Mesendoderm (in vitro differentiated cells): ENCODE results near the gene STX8.

ENCODE experiments used
- DNase-seq: peaks from one replicate; pipeline ENCODE4 v3.0.0; 2013
- H2AK5ac ChIP-seq: 2 replicates; pipeline ENCODE4 v1.6.1; 2013; ENCODE audit warnings: low read length, inconsistent platforms
- H2BK120ac ChIP-seq: 2 replicates; pipeline ENCODE4 v1.6.1; 2013; ENCODE audit warnings: low read depth, mild to moderate bottlenecking, low read length, moderate library complexity, mixed read lengths
- H2BK15ac ChIP-seq: replicated peaks from 2 replicates; pipeline ENCODE4 v1.6.1; 2013; ENCODE audit warnings: low read depth, mild to moderate bottlenecking, moderate library complexity
- H2BK5ac ChIP-seq: 2 replicates; pipeline ENCODE4 v1.6.1; 2013; ENCODE audit warnings: low read length, inconsistent platforms
- H3K18ac ChIP-seq: 2 replicates; pipeline ENCODE4 v1.6.1; 2013; ENCODE audit warnings: mild to moderate bottlenecking, low read length, mixed read lengths
- H3K23ac ChIP-seq: one replicate; pipeline ENCODE4 v1.6.1; 2013; ENCODE audit warnings: low read length
- H3K27ac ChIP-seq: 2 replicates; pipeline ENCODE4 v1.5.1; 2013; ENCODE audit warnings: low read depth, mild to moderate bottlenecking, inconsistent platforms, low read length, moderate library complexity
- H3K27me3 ChIP-seq: 2 replicates; pipeline ENCODE4 v1.6.1; 2013; ENCODE audit warnings: low read length, control low read depth, mild to moderate bottlenecking, inconsistent platforms; ENCODE audit not compliant: insufficient read depth, poor library complexity
- H3K36me3 ChIP-seq: 2 replicates; pipeline ENCODE4 v1.6.1; 2013; ENCODE audit warnings: low read length, inconsistent platforms; ENCODE audit not compliant: control insufficient read depth, insufficient read depth
- H3K4ac ChIP-seq: one replicate; pipeline ENCODE4 v1.6.1; 2013; ENCODE audit warnings: low read depth, mild to moderate bottlenecking, low read length, moderate library complexity
- H3K4me1 ChIP-seq: 2 replicates; pipeline ENCODE4 v1.6.1; 2013; ENCODE audit warnings: low read depth, low read length, inconsistent platforms; ENCODE audit not compliant: control insufficient read depth
- H3K4me2 ChIP-seq: 2 replicates; pipeline ENCODE4 v1.6.1; 2013; ENCODE audit warnings: low read length
- H3K4me3 ChIP-seq: 2 replicates; pipeline ENCODE4 v1.5.1; 2013; ENCODE audit warnings: mild to moderate bottlenecking, low read length
- H3K56ac ChIP-seq: one replicate; pipeline ENCODE4 v1.6.1; 2013; ENCODE audit warnings: low read length
- H3K79me1 ChIP-seq: 2 replicates; pipeline ENCODE4 v1.6.1; 2013; ENCODE audit warnings: low read length, inconsistent platforms
- H3K79me2 ChIP-seq: 2 replicates; pipeline ENCODE4 v1.6.1; 2013; ENCODE audit warnings: mild to moderate bottlenecking, low read length; ENCODE audit not compliant: control insufficient read depth, insufficient read depth
- H3K9ac ChIP-seq: 2 replicates; pipeline ENCODE4 v1.6.1; 2013; ENCODE audit warnings: low read length, inconsistent platforms
- H4K5ac ChIP-seq: one replicate; pipeline ENCODE4 v1.6.1; 2013; ENCODE audit warnings: low read length
- H4K8ac ChIP-seq: one replicate; pipeline ENCODE4 v1.6.1; 2013; ENCODE audit warnings: low read depth, mild to moderate bottlenecking, control low read depth, low read length, moderate library complexity
- WGBS: extraction: QIAGEN DNeasy Blood & Tissue Kit; methylation state at CpG from one replicate; pipeline ENCODE4 v1.1.7; 2013; ENCODE audit warnings: low lambda C conversion rate, missing lambda C conversion rate; ENCODE audit not compliant: insufficient coverage; ENCODE audit errors: extremely low coverage; 5-methylcytosine and 5-hydroxymethylcytosine counted together

STX8 gene

DNA sequence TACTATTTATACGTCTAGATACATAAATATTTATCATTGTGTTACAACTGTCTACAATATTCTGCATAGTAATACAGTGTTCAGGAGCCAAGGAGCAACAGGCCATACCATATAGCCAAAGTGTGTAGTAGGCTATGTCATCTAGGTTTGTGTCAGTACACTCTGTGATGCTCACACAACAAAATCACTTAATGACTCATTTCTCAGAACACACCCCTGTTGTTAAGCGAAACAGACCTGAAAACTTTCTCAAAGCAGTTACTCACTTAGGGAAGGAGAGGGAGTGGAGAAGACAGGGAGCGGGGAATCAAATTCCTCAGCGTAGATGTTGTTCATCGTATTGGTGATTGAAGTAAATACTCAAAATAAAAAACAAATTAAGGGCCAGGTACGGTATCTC, 269.5 kb downstream of the STX8 start:
- no peak overlapping the region for H3K4me3 ChIP-seq
- no peak overlapping the region for H2BK120ac ChIP-seq
- H3K4ac ChIP-seq: no peak overlapping the region
- no peak overlapping the region for H3K18ac ChIP-seq
- H3K23ac ChIP-seq: no peak overlapping the region
- peaks cover 11% of the 10 kb centered on the region for H3K4me1 ChIP-seq
- no peak overlapping the region for H2BK5ac ChIP-seq
- no peak overlapping the region for H4K8ac ChIP-seq
- no peak overlapping the region for H2AK5ac ChIP-seq
- H3K27me3 ChIP-seq: peaks cover 2% of the 10 kb centered on the region
- H2BK15ac ChIP-seq: no peak overlapping the region
- H4K5ac ChIP-seq: no peak overlapping the region
- DNase-seq: peak; percentile 45
- H3K4me2 ChIP-seq: no peak overlapping the region
- no peaks in the 10 kb centered on the region for H3K36me3 ChIP-seq
- H3K79me1 ChIP-seq: no peaks in the 10 kb centered on the region
- H3K27ac ChIP-seq: no peak overlapping the region
- no peak overlapping the region for H3K9ac ChIP-seq
- no CpG with 5 or more reads among the region's 6 CpGs for WGBS
- no peak overlapping the region for H3K56ac ChIP-seq
- no peaks in the 10 kb centered on the region for H3K79me2 ChIP-seq

DNA sequence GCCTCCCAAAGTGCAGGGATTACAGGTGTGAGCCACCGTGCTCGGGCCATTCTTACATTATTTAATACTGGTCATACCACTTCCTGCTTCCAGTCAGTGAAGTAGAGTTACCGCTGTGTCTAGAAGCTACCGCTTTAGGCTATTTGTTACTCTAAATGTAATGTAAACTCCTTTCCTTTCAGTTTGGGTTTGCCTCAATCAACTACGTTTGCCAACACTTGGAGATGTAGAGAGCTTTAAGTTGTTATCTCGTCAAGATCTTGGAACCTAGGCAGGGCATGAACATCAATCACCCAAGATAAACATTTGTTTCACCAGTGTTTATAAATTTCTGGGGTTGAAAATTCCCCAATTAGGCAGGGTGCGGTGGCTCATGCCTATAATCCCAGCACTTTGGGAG, 275.9 kb downstream of the STX8 start:
- no peaks in the 10 kb centered on the region for H3K27me3 ChIP-seq
- no peak overlapping the region for H4K8ac ChIP-seq
- no peak overlapping the region for H2BK120ac ChIP-seq
- H3K9ac ChIP-seq: no peak overlapping the region
- no peak overlapping the region for H3K4me3 ChIP-seq
- H3K56ac ChIP-seq: no peak overlapping the region
- no peak overlapping the region for H2BK15ac ChIP-seq
- H3K23ac ChIP-seq: no peak overlapping the region
- H4K5ac ChIP-seq: no peak overlapping the region
- no peaks in the 10 kb centered on the region for H3K79me1 ChIP-seq
- H3K79me2 ChIP-seq: no peaks in the 10 kb centered on the region
- no peaks in the 10 kb centered on the region for H3K4me1 ChIP-seq
- no peak overlapping the region for H3K4ac ChIP-seq
- H3K4me2 ChIP-seq: no peak overlapping the region
- no CpG with 5 or more reads among the region's 7 CpGs for WGBS
- H2AK5ac ChIP-seq: no peak overlapping the region
- no peak for DNase-seq
- no peak overlapping the region for H3K18ac ChIP-seq
- H3K27ac ChIP-seq: no peak overlapping the region
- no peak overlapping the region for H2BK5ac ChIP-seq
- H3K36me3 ChIP-seq: no peaks in the 10 kb centered on the region

DNA sequence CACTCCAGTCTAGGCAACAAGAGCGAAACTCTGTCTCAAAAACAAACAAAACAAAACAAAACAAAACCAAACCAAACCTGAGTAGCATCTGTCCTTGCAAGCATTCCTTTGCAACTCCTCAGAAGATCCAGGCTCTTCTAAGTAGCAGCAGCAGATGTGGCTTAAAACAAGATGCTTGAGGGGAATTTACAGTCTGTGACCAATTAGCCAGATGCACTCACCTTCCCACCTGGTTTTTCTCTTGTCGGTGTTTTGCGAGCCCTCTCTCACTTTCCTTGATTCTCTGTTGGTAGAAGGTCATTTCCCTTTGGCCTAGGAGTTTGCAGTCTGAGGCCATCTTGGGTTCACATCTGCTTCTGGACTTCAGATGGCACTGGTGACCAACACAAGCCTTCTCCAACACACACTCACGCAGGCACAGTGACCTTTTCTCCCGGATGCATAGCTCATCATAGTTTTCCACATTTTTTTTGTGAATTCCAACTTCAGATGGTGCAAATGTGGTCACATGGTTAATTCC, 276.8 kb downstream of the STX8 start:
- no peak for DNase-seq

DNA sequence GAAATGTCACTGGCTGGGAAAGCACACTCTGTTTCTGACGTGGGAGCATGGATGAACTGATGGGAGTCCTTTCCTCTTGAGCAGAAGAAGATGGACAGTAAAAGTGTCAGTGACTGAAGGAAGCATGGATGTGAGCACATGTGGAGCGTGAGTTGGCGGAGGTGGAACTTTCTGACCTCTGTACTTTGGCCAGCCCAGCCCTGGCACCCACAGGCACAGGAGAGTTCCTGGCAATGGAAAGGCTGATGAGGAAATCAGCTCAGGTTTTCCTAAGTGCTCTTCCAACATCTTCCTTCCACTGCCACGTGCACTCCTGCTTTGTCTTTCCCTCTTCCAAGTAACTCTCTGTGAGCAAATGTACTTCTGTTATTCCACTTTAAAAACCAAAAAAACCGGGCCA, 277.5 kb downstream of the STX8 start:
- Histone ChIP-seq H3K79me1 (no peaks in the 10 kb centered on the region), H3K18ac (no peak overlapping the region), H3K4me2 (no peak overlapping the region), H3K23ac (no peak overlapping the region), H3K56ac (no peak overlapping the region), H2BK120ac (no peak overlapping the region), H4K5ac (no peak overlapping the region), H3K4ac (no peak overlapping the region), H2AK5ac (no peak overlapping the region), H3K27me3 (no peaks in the 10 kb centered on the region), H3K79me2 (no peaks in the 10 kb centered on the region), H3K36me3 (no peaks in the 10 kb centered on the region), H4K8ac (no peak overlapping the region), H2BK5ac (no peak overlapping the region), H3K4me3 (no peak overlapping the region), H3K27ac (no peak overlapping the region), H3K4me1 (no peaks in the 10 kb centered on the region), H2BK15ac (no peak overlapping the region), H3K9ac (no peak overlapping the region)
- DNase-seq: no peak
- no CpG with 5 or more reads among the region's 5 CpGs for WGBS

More for the DNA sequence above, 276.8 kb downstream of the STX8 start:
- Histone ChIP-seq H3K23ac (no peak overlapping the region), H3K27ac (no peak overlapping the region), H3K36me3 (no peaks in the 10 kb centered on the region), H3K4me3 (no peak overlapping the region), H3K79me1 (no peaks in the 10 kb centered on the region), H2BK15ac (no peak overlapping the region), H3K4ac (no peak overlapping the region), H3K56ac (no peak overlapping the region), H2AK5ac (no peak overlapping the region), H4K8ac (no peak overlapping the region), H2BK5ac (no peak overlapping the region), H3K79me2 (no peaks in the 10 kb centered on the region), H3K18ac (no peak overlapping the region), H4K5ac (no peak overlapping the region), H3K27me3 (no peaks in the 10 kb centered on the region), H2BK120ac (no peak overlapping the region), H3K4me2 (no peak overlapping the region), H3K4me1 (no peaks in the 10 kb centered on the region), H3K9ac (no peak overlapping the region)
- no CpG with 5 or more reads among the region's 5 CpGs for WGBS

DNA sequence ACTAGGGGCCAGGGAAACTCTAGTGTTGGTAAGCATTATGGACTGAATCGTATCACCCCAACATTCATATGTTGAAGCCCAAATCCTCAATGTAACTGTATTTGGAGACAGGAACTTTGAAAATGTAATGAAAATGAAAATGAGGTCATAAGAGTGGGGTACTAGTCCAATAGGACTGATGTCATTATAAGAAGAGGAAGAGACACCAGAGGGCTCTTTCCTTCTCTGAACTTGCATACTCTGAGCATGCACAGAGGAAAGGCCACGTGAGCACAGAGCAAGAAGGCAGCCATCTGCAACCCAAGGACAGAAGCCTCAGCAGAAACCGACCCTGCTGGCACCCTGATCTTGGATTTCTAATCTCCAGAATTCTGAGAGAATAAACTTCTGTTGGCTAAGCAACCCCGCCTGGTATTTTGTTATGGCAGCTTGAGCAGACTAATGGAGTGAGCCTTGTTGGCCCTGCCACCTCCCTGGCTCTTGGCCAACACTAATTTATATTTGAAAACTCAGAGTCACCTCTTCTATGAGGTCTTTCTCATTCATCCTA, 280.9 kb downstream of the STX8 start:
- Histone ChIP-seq H2BK120ac (no peak overlapping the region), H2BK15ac (no peak overlapping the region), H3K4me3 (no peak overlapping the region), H3K79me1 (no peaks in the 10 kb centered on the region), H4K5ac (no peak overlapping the region), H4K8ac (no peak overlapping the region), H3K4me1 (no peaks in the 10 kb centered on the region), H3K23ac (no peak overlapping the region), H3K4me2 (no peak overlapping the region), H2BK5ac (no peak overlapping the region), H3K18ac (no peak overlapping the region), H3K27ac (no peak overlapping the region), H3K79me2 (no peaks in the 10 kb centered on the region), H2AK5ac (no peak overlapping the region), H3K9ac (no peak overlapping the region), H3K27me3 (no peaks in the 10 kb centered on the region), H3K36me3 (no peaks in the 10 kb centered on the region), H3K56ac (no peak overlapping the region), H3K4ac (no peak overlapping the region)
- no CpG with 5 or more reads among the region's 4 CpGs for WGBS
- DNase-seq: no peak

DNA sequence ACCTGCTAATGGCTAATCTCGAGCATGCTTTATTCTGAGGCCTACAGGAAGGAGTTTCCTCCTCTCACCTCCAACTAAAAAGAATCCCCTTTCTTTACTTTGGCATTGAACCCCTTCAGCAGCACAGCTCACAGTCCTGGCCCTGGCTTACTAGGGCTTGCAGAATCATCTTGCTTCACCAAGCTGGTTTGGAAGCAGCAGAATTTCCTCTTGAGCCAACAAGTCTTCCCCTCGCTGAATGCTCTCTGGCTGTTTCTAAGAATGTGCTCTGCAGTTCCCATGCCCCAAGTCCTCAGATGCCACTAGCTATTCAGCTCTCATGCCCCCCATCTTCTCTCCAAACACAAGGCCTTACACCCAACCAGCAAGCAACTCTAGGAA, 283.1 kb downstream of the STX8 start:
- no CpG with 5 or more reads among the region's 2 CpGs for WGBS
- no peak overlapping the region for H3K9ac ChIP-seq
- no peak overlapping the region for H3K27ac ChIP-seq
- no peaks in the 10 kb centered on the region for H3K79me1 ChIP-seq
- H3K56ac ChIP-seq: no peak overlapping the region
- no peak overlapping the region for H2BK15ac ChIP-seq
- no peak overlapping the region for H3K4me3 ChIP-seq
- H2BK5ac ChIP-seq: no peak overlapping the region
- H3K27me3 ChIP-seq: no peaks in the 10 kb centered on the region
- no peak overlapping the region for H4K8ac ChIP-seq
- H3K4me2 ChIP-seq: no peak overlapping the region
- H2AK5ac ChIP-seq: no peak overlapping the region
- H3K23ac ChIP-seq: no peak overlapping the region
- no peak overlapping the region for H2BK120ac ChIP-seq
- H3K18ac ChIP-seq: no peak overlapping the region
- no peak overlapping the region for H4K5ac ChIP-seq
- no peak overlapping the region for H3K4ac ChIP-seq
- H3K4me1 ChIP-seq: no peaks in the 10 kb centered on the region
- no peaks in the 10 kb centered on the region for H3K36me3 ChIP-seq
- no peak for DNase-seq
- H3K79me2 ChIP-seq: no peaks in the 10 kb centered on the region
